Measurements from ENCODE around the gene FURIN. TPM values are rescaled to one million over a fixed set of nuclear protein-coding genes. Genes with fewer than 3 reads are reported as not detected.

The FURIN gene
- total and polyA plus RNA-seq, 9 of the 15 experiments (the other 6 are each of a cell fraction or from before 2014, with no cell fraction given) = 0.92 to 99.9 (median 34.8) TPM

DNA sequence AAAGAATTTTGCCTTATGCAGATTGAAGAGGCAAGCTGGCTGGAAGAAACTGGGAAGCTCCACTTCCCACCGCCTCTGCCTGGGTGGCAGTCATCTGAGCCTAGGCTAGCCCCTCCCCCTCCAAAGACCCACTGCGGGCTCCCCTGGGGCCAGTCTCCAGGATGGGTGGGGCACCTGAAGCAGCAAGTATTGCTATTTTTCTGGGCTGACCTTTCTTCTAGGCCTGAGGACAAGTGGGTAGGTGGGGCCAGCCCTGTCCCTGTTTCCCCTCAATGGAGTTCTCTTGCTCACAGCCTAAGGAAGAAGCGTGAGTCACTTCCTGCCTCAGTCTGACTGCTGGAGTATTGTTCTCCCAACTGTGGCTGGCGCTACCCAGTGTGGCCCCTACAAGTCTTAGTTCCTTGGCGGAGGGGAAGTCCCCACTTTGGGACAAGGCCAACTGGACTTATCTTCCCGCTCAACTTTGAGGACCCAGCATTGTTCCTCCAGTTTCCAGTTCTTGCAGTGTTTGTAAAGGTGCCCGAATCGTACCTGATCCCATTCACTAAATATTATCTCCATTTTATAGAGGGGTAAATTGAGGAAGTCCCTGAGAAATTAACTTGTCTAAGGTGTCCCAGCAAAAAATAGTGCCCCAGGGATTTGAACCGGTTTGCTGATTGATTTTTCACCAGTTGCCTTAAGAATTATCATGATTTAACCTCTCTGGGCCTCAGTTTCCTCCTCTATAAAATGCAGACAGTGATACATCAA is 1.4 kb downstream of the FURIN start (continued):
- TF ChIP-seq ARHGAP35 (IDR thresholded peaks at IDR 0.05; ENCODE audit: partially characterized antibody) (no peak), ATF1 (CRISPR knock-in tag; IDR thresholded peaks at IDR 0.05) (no peak), ATF1 (tag; IDR thresholded peaks at IDR 0.05) (peak; percentile 58), KLF6 (CRISPR knock-in tag; IDR thresholded peaks at IDR 0.05; ENCODE audit: borderline replicate concordance) (peak; percentile 77; the same call in 1 of the 2 replicates), ZNF77 (CRISPR knock-in tag; IDR thresholded peaks at IDR 0.05) (no peak), TAF7 (tag; IDR thresholded peaks at IDR 0.05) (peak; percentile 10; the same call in 1 of the 2 replicates), ZBTB7A (IDR thresholded peaks at IDR 0.05; ENCODE audit: borderline replicate concordance, control insufficient read depth, low read depth, low read length) (peak; percentile 80), ZNF354B (CRISPR knock-in tag; IDR thresholded peaks at IDR 0.05) (no peak), SMAD4 (CRISPR knock-in tag; conservative IDR thresholded peaks at IDR 0.05) (peak; percentile 53; the same call in 1 of the 2 replicates), GTF2F1 (IDR thresholded peaks at IDR 0.05; ENCODE audit: low read depth, low read length) (peak; percentile 73; the same call in 1 of the 2 replicates), ZNF76 (CRISPR knock-in tag; IDR thresholded peaks at IDR 0.05; ENCODE audit: borderline replicate concordance) (0 out of 2 replicates have a peak, but pooled peaks have one; percentile 49), ELF4 (CRISPR knock-in tag; IDR thresholded peaks at IDR 0.05) (0 out of 2 replicates have a peak, but pooled peaks have one; percentile 28), PRMT5 (CRISPR knock-in tag; IDR thresholded peaks at IDR 0.05) (no peak), CCNT2 (IDR thresholded peaks at IDR 0.05; ENCODE audit: borderline replicate concordance, extremely low read depth, insufficient read length, low read depth, low read length) (no peak), WHSC1 (IDR thresholded peaks at IDR 0.05; ENCODE audit: low read length) (no peak), ZNF124 (CRISPR knock-in tag; IDR thresholded peaks at IDR 0.05) (no peak), DPF2 (IDR thresholded peaks at IDR 0.05) (peak; percentile 85), NRF1 (conservative IDR thresholded peaks at IDR 0.05 in 1 of 2, IDR thresholded peaks at IDR 0.05 in 1 of 2) (peak; percentile 38 to 43; a peak in 3 of 4 replicates), BRCA1 (IDR thresholded peaks at IDR 0.05) (no peak), BRCA1 (CRISPR knock-in tag; IDR thresholded peaks at IDR 0.05) (no peak)
- TF ChIP-seq, protein P1, sequence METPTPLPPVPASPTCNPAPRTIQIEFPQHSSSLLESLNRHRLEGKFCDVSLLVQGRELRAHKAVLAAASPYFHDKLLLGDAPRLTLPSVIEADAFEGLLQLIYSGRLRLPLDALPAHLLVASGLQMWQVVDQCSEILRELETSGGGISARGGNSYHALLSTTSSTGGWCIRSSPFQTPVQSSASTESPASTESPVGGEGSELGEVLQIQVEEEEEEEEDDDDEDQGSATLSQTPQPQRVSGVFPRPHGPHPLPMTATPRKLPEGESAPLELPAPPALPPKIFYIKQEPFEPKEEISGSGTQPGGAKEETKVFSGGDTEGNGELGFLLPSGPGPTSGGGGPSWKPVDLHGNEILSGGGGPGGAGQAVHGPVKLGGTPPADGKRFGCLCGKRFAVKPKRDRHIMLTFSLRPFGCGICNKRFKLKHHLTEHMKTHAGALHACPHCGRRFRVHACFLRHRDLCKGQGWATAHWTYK (CRISPR knock-in tag; IDR thresholded peaks at IDR 0.05) = peak; percentile 69; the same call in 1 of the 2 replicates
- TF ChIP-seq, protein P2, sequence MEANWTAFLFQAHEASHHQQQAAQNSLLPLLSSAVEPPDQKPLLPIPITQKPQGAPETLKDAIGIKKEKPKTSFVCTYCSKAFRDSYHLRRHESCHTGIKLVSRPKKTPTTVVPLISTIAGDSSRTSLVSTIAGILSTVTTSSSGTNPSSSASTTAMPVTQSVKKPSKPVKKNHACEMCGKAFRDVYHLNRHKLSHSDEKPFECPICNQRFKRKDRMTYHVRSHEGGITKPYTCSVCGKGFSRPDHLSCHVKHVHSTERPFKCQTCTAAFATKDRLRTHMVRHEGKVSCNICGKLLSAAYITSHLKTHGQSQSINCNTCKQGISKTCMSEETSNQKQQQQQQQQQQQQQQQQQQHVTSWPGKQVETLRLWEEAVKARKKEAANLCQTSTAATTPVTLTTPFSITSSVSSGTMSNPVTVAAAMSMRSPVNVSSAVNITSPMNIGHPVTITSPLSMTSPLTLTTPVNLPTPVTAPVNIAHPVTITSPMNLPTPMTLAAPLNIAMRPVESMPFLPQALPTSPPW (CRISPR knock-in tag; IDR thresholded peaks at IDR 0.05) = peak; percentile 75
- TF ChIP-seq, protein P3, sequence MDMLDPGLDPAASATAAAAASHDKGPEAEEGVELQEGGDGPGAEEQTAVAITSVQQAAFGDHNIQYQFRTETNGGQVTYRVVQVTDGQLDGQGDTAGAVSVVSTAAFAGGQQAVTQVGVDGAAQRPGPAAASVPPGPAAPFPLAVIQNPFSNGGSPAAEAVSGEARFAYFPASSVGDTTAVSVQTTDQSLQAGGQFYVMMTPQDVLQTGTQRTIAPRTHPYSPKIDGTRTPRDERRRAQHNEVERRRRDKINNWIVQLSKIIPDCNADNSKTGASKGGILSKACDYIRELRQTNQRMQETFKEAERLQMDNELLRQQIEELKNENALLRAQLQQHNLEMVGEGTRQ (CRISPR knock-in tag; IDR thresholded peaks at IDR 0.05) = no peak

All from K562 (cell line).